Ovary (tissue), 3 donors: Measurements from ENCODE around the gene KDM2B.

ENCODE experiments used
- POLR2A ChIP-seq: fragments of 450-650 bp; IDR thresholded peaks from one replicate; pipeline ENCODE4 v1.6.1; 2017; ENCODE audit warnings: antibody characterized with exemption, mild to moderate bottlenecking, moderate library complexity
- TF ChIP-seq, protein P1 (sequence below), 3 donors: fragments of 450-650 bp in 2 of 3; fragments of 200-600 bp in 1 of 3; IDR thresholded peaks; one replicate each; pipeline versions ENCODE4 v1.5.1 to v1.8.0; 2016 to 2022; ENCODE audit warnings: antibody characterized with exemption in 3 of 3, mild to moderate bottlenecking in 1 of 3
- donor health status: DM: no; HTN: no; CAD: no.

- TF ChIP-seq, protein P1, sequence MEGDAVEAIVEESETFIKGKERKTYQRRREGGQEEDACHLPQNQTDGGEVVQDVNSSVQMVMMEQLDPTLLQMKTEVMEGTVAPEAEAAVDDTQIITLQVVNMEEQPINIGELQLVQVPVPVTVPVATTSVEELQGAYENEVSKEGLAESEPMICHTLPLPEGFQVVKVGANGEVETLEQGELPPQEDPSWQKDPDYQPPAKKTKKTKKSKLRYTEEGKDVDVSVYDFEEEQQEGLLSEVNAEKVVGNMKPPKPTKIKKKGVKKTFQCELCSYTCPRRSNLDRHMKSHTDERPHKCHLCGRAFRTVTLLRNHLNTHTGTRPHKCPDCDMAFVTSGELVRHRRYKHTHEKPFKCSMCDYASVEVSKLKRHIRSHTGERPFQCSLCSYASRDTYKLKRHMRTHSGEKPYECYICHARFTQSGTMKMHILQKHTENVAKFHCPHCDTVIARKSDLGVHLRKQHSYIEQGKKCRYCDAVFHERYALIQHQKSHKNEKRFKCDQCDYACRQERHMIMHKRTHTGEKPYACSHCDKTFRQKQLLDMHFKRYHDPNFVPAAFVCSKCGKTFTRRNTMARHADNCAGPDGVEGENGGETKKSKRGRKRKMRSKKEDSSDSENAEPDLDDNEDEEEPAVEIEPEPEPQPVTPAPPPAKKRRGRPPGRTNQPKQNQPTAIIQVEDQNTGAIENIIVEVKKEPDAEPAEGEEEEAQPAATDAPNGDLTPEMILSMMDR (IDR thresholded peaks at IDR 0.05) = no peak
- no peak for TF ChIP-seq POLR2A
Measured at GRCh38 chr12:121405211-121405610, 175.6 kb downstream of the KDM2B start.
